Right ventricle myocardium inferior (tissue), 1 donor: ENCODE measurements around the gene SMIM10L2A. TPM values are rescaled to one million over a fixed set of nuclear protein-coding genes. Genes with fewer than 3 reads are reported as not detected.
A peak's percentile ranks its signal among the peaks of the same experiment; 100 is the strongest.
"Not testable (repeated sequence)": the region's sequence is repeated elsewhere in the genome, so short reads cannot be mapped to it uniquely, and the experiment has no call there.

Source experiments
- ATAC-seq: fragments of 200-7000 bp; cut with Tn5 transposase; one replicate; pipeline ENCODE4 v1.9.1; 2020; ENCODE audit warnings: mild to moderate bottlenecking, moderate library complexity
- DNase-seq: peaks from one replicate; pipeline ENCODE4 v3.0.0; 2021; ENCODE audit errors: missing footprints
- intact Hi-C: fragments of 100-400 bp; cut with DNase I; formaldehyde crosslinking; loops from one replicate; pipeline ENCODE4 v1.11.0; 2022
- total RNA-seq: library from RNA; stranded (reverse); fragmentation: NEBNext Ultra II Directional; extraction: Animal tissue kit (Norgen Biotek cat#: 25700); gene quantifications from one replicate; pipeline ENCODE4 v1.2.1, GENCODE V29; 2021
- donor health status: DM: no; HTN: yes; CAD: no; lungs with severe emphysema.

Gene SMIM10L2A
- total RNA-seq, 1 donor from 2014 or later = 1.3 TPM

DNA sequence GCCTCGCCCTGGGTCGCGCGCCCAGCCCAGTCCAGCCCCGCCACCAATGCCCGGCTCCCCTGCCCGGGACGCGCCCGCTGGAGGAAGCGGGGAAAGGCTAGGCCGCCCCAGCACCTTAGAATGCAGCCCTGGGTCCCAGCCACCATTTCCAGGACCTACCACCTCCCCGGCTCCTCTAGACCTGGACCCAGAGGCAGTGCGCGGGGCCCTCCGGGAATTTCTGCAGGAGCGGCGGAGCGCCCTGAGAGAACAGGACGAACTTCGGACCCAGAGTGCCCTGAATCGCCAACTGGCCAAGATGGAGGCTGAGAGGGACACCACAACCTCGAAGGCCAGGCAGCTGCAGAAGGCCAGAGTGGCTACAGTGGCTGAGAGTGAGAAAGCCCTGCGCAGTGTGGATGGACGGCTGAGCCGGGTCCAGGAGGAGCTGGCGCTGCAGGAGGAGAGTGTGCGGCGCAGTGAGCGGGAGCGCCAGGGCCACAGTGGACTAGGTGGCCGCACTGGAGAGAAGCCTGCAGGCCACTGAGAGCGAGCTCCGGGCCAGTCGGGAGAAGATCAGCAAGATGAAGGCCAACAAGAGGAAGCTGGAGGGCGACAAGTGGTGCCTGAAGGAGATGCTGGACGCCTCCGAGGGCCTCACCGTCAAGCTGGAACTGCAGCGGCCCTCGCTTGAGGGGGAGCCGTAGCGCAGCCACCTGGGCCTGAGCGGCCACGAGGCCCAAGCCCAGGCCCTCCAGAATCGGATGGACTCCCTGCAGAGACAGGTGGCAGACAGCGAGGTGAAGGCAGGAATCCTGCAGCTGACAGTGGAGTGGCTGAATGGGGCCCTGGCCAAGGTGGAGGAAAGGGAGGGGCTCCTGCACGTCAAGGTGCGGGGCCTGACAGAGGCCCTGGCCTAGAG lies 15.5 kb downstream of the SMIM10L2A start:
- ATAC-seq = no peak
- intact Hi-C loops = no loop called here
- DNase-seq = no peak

DNA sequence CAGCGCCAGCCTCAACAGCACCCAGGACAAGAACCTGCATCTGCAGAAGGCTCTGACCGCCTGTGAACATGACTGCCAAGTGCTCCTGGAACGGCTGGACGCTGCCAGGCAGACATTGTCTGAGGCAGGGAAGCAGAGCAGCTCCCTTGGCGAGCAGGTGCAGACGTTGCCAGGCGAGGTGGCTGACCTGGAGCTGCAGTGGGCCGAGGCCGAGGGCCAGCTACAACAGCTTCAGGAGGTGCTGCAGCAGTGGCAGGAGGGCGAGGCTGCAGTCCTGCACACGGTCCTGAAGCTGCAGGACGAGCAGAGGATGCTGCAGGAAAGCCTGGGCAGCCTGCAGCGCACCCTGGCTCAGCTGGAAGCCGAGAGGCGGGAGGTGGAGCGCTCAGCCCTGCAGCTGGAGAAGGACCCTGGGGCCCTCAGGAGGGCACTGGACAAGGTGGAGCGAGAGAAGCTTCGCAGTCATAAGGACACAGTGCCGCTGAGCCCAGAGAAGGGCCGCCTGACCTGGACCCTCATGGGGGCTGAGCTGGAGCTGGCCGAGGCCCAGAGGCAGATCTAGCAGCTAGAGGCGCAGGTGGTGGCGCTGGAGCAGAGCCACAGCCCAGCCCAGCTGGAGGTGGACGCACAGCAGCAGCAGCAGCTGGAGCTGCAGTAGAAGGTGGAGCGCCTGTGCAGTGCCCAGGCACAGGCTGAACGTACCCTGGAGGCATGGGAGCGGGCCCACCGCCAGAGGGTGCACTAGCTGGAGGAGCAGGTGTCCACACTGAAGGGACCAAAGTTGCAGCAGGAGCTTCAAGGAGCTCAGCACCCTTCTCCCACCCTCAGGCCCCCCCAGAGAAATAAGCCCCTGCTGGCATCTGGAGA lies 16.4 kb downstream of the SMIM10L2A start:
- intact Hi-C loops = no loop called here
- ATAC-seq (no peak), DNase-seq (no peak)

DNA sequence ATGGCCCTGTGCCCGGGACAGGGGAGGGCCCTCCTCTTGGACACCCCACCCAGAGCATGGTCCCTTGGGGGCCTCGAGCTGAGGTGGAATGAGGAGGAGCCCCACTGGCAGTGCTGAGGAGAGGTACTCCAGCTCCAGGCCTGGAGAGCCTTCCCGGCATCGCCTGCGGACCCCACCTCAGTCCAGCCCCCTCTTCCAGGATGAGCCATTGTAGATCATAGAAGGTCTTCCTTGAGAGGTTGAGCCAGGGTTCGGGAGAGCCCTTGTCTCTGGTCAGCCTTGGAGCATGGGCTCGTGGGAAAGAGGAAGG lies 16.9 kb downstream of the SMIM10L2A start:
- intact Hi-C loops = no loop called here
- ATAC-seq (no peak), DNase-seq (no peak)

DNA sequence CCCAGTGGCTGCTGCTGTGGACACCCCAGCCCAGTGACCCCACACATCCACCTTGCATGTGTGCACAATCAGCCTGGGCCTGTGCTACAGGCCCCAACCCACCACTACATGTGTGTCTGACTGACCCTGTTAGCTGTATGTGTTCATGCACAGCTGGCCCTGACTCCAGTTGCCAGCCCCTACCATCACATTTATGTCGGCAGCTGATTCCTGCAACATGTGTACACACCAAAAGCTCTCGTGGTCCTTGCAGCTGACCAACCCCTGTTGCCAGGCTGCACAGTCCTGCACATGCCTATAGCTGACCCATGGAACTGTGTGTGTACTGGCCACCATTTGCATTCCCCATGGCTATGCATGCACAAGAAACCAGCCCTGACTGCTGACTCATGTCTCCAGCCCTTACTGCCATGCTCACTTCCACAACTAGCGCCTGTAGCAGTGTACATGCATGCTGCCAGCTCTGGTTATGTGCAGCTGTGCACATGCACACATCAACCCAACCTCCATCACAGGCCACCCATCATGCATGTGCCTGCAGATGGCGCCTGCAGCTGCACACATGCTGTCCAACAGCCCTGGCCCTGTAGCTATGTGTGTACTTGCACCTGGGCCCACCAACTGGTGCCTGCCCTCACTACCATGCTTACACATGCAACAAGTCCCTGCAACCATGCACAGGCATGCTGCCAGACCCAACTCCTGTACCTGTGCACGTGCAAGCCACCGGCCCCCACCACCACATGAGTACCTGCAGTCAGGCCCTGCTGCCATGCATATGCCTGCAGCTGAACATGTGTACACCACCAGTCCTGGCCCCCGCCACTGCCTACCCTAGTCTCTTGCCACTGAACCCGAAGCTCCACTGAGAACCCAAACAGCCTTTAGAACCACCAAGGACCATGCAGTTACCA lies 28.1 kb downstream of the SMIM10L2A start:
- intact Hi-C loops = no loop called here

DNA sequence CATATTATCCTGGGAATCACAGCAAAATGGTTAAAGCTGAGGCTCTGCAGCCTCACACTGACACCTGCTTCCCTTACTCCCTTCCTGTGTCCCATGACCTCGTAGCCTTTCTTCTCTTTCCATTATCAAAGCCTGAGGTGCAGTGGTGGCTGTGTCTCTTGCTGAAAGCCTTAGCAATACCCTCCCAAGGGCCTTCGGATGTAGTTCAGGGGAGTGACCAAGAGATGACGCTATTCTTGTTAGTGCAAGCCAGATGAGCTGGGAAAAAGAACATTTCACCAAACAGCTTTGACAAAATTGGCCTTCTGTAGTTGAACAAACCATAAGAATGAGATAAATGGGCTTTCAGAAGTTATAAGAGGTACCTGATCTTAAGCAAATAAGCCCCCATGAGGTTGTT lies 31.6 kb downstream of the SMIM10L2A start:
- ATAC-seq = no peak
- intact Hi-C loops = no loop called here
- no peak for DNase-seq

More for the DNA sequence above, 28.1 kb downstream of the SMIM10L2A start:
- DNase-seq (no peak), ATAC-seq (no peak)

DNA sequence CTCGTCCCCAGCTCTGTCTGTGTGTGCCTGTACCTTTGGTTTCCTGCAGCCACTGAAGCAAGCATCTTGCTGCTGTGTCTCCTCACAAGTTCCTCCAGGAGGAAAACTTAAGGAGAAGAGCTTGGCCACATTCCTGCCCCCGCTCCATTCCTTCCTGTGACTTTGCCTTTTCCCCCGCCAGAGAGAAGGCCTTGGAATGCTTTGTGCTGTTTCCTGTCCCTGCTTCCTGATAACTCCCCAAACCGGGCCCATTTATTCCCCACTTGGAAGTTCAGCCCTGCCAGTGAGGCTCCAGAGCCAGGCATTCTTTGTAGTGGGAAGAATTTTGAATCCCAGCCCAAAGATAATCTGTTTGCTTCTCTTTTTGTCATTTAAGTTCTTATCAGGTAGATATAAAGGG lies 33.1 kb downstream of the SMIM10L2A start:
- DNase-seq = no peak
- intact Hi-C loops = no loop called here
- no peak for ATAC-seq

DNA sequence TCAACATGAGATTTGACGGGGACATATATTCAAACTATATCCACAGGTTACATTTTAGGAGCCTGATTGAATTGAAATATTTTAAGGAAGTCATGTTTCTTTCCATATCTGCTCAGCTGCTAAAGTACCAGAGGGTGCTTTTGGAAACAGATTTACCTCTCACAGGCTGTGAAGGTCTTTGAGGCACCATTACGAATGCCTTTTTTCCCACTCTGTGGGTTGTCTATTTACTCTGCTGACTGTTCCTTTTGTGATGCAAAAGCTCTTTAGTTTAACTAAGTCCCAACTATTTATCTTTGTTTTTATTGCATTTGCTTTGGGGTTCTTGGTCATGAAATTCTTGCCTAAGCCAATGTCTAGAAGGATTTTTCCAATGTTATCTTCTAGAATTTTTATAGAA lies 40.0 kb downstream of the SMIM10L2A start:
- intact Hi-C loops, DNase-seq, ATAC-seq: not testable (repeated sequence)

DNA sequence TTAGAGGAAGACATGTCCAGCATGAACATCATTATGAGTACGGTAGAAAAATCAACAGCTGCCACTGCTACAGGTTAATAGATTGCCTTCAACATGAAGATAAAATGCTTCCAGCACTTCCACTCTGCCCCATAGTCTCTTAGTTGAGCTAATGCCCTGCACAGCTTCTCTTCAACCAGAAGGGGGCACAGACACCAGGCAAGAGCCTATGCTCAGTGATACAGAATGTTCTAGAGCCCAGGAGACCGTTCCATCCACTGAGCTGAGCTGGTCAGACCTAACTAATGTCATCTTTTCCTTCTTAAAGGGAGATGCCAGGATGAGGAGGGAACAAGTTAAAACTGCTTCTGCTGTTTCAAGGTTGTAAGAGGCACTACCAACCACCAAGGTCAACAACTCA lies 42.2 kb downstream of the SMIM10L2A start:
- no peak for DNase-seq
- no peak for ATAC-seq
- intact Hi-C loops = no loop called here

DNA sequence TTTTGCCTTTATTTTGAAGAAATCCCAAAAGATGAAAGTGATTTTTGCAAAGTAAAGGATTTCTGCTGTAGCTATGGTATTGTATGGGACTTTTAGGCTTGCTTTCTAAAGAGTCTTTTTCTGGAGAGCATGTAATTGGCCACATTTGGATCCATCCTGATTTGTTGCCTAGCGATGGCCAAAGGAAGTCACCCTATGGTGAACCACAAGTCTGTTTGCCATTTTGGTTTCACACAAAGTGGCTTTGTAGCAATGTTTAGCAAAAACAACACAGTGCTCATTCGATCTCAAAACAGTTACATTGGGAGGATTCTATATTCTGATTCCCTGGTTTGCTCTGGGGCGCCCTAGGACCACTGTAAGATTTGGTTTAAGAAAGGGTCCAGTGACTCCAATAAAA lies 54.6 kb downstream of the SMIM10L2A start:
- intact Hi-C loops = no loop called here
- no peak for DNase-seq
- no peak for ATAC-seq

DNA sequence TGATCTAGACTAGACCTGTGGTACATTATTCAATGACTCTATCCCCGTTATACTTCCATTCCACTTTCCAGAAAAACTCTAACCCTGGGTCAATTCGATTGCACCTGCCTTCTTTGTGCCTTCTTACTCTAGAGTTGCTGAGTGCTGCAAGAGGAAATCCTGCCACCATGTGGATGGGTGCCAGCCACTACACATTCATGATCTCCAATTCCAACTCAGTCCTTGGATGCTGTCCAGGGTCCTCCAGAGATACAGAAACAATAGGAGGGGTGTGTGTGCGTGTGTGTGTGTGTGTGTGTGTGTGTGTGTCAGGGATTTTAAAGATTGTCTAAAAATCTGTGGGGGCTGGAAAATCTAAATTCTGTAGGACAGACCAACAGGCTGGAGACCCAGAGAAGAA lies 55.8 kb downstream of the SMIM10L2A start:
- intact Hi-C loops = no loop called here
- peak; percentile 58 for DNase-seq
- no peak for ATAC-seq

Other genes starting within 250 kb of the SMIM10L2A start
- not detected for gene ETDA, start 169.9 kb upstream of the SMIM10L2A start, total RNA-seq
- not detected for gene ETDC, start 112.5 kb upstream of the SMIM10L2A start, total RNA-seq
- 3.9 TPM for gene ZNF75D, start 77.8 kb upstream of the SMIM10L2A start, total RNA-seq
- gene ZNF449, start 77.1 kb upstream of the SMIM10L2A start, total RNA-seq = 5.5 TPM
- gene INTS6L, start 98.7 kb downstream of the SMIM10L2A start, total RNA-seq = 3.2 TPM